Testis (tissue), 2 donors: ENCODE results near the gene PIK3CB.

Experiments used
- CTCF ChIP-seq, 3 experiments: fragments of 450-650 bp in 2 of 3; fragments of 200-600 bp in 1 of 3; sonication (generic) in 1 of 3; IDR thresholded peaks; one replicate each; pipeline ENCODE4 v1.5.1; 2016 to 2019; ENCODE audit warnings: antibody characterized with exemption in 3 of 3, mild to moderate bottlenecking in 2 of 3, moderate library complexity in 1 of 3
- POLR2A ChIP-seq: fragments of 450-650 bp; IDR thresholded peaks from one replicate; pipeline ENCODE4 v1.6.1; 2017; ENCODE audit warnings: antibody characterized with exemption, mild to moderate bottlenecking, moderate library complexity

- TF ChIP-seq CTCF (IDR thresholded peaks at IDR 0.05) (no peak), POLR2A (no peak)
Observed at GRCh38 chr3:138657508-138657907, 177.2 kb downstream of the PIK3CB start.
